HG02759 (cell line): ENCODE measurements around the gene APOBR.
"Not testable (repeated sequence)": the region's sequence is repeated elsewhere in the genome, so short reads cannot be mapped to it uniquely, and the experiment has no call there.

Experiments
- ATAC-seq: cut with Tn5 transposase; IDR thresholded peaks from one replicate; pipeline ENCODE4 v1.9.1; 2021; ENCODE audit warnings: mild to moderate bottlenecking, moderate library complexity; ENCODE audit not compliant: unreplicated experiment

APOBR gene

GRCh38 chr16:28526201-28527099 lies 32.0 kb downstream of the APOBR start:
- no peak for ATAC-seq

- not testable (repeated sequence) for ATAC-seq
These were observed 32.8 kb downstream of the APOBR start for GRCh38 chr16:28527100-28527785.

GRCh38 chr16:28527985-28528384 lies 33.5 kb downstream of the APOBR start:
- ATAC-seq, result no peak

- no peak for ATAC-seq
These were observed 34.0 kb downstream of the APOBR start for GRCh38 chr16:28528463-28528867.

- no peak for ATAC-seq
These were observed 34.7 kb downstream of the APOBR start for GRCh38 chr16:28529124-28529523.

- no peak for ATAC-seq
These were observed 37.6 kb downstream of the APOBR start for GRCh38 chr16:28531777-28532744.

- no peak for ATAC-seq
These were observed 38.7 kb downstream of the APOBR start for GRCh38 chr16:28532940-28533647.

GRCh38 chr16:28534542-28535373 lies 40.3 kb downstream of the APOBR start:
- no peak for ATAC-seq

- no peak for ATAC-seq
These were observed 42.6 kb downstream of the APOBR start for GRCh38 chr16:28537076-28537475.

GRCh38 chr16:28537964-28538732 lies 43.7 kb downstream of the APOBR start:
- ATAC-seq, result no peak

GRCh38 chr16:28538733-28539596 lies 44.5 kb downstream of the APOBR start, which contains the start of gene NUPR1:
Gene NUPR1, minus strand, starts transcription at chr16:28538974. Its CDS starts 67 bp downstream, at chr16:28538907.
- no peak for ATAC-seq

GRCh38 chr16:28540346-28540745 lies 45.9 kb downstream of the APOBR start:
- ATAC-seq, result no peak

- no peak for ATAC-seq
These were observed 48.2 kb downstream of the APOBR start for GRCh38 chr16:28542646-28543045.

GRCh38 chr16:28543072-28543471 lies 48.6 kb downstream of the APOBR start:
- no peak for ATAC-seq

GRCh38 chr16:28544998-28545397 lies 50.6 kb downstream of the APOBR start:
- no peak for ATAC-seq

- not testable (repeated sequence) for ATAC-seq
These were observed 51.5 kb downstream of the APOBR start for GRCh38 chr16:28545964-28546363.

GRCh38 chr16:28546626-28547025 lies 52.2 kb downstream of the APOBR start:
- ATAC-seq, result no peak
